HG02623 (cell line): Measurements from ENCODE around the gene FAM151B.

Source experiments
- ATAC-seq: cut with Tn5 transposase; IDR thresholded peaks from one replicate; pipeline ENCODE4 v1.9.1; 2021; ENCODE audit warnings: moderate library complexity; ENCODE audit not compliant: unreplicated experiment

The FAM151B gene

GRCh38 chr5:80584770-80585169 lies 96.9 kb downstream of the FAM151B start:
- no peak for ATAC-seq

- ATAC-seq: no peak
These were observed 101.1 kb downstream of the FAM151B start for GRCh38 chr5:80588858-80589540.

DNA sequence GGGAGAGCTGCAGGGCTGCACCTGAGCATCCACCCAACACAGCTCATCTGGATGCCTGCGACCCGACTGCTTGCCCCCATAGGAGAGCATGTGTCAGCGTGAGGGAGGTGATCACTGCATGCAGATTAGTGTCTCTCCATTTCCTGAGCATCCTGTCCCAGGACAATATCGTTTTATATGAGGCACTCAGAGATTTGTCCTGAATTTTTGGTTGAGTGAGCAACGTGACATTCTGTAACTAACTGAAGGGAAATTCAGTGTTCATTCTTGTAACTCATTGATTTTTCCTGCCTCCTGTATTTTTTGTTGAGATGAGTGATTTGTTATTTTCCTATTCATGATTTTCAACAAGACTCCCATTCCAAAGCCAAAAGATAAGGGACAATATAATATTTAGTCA lies 102.9 kb downstream of the FAM151B start:
- ATAC-seq: no peak

GRCh38 chr5:80591352-80591751 lies 103.5 kb downstream of the FAM151B start:
- ATAC-seq: no peak

DNA sequence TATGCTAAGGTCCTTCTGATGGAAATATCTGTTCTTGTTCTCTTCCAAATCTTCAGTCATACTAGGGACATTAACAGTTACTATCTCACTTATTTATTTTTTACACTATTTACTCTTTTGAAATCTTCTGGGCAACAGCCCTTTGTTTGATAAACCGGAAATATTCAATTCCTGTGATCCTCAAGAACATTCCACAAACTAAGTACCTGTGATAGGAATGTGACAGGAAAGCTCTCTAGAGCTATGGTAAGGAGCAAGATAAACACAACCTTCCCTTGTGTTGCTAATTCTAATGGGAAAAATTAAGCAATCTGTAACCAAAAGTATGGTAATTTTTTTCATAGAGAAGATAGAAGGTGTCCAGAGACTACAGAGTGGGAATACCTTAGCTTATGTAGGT lies 104.2 kb downstream of the FAM151B start:
- no peak for ATAC-seq
